ENCODE data around the gene RET. TPM values are rescaled to one million over a fixed set of nuclear protein-coding genes. Genes with fewer than 3 reads are reported as not detected.

RET gene
- total RNA-seq, 4 donors from 2014 or later, result 0.51 to 1.2 (median 0.62) TPM

GRCh38 chr10:43111921-43112607 is 35.2 kb downstream of the RET start:
- Histone ChIP-seq H3K4me1 (no peaks in the 10 kb centered on the region), H3K27ac (no peak overlapping the region), H3K4me3 (no peak overlapping the region), H3K36me3 (no peaks in the 10 kb centered on the region), H3K9me3 (no peaks in the 10 kb centered on the region), H3K27me3 (no peaks in the 10 kb centered on the region)
- in situ Hi-C loops (cut with MboI; ENCODE audit: low sequenced_read_pairs in 4 of 4) (loop anchor here in 1 of 4 donors (25.0 kb wide), 2 partner anchors 250 to 350 kb away; no protein-coding TSS in a partner anchor), intact Hi-C loops (cut with DNase I; ENCODE audit: low total_unique reads) (no loop called here)
- no peak for DNase-seq
- TF ChIP-seq POLR2A (IDR thresholded peaks at IDR 0.05), result no peak
- TF ChIP-seq CTCF (IDR thresholded peaks at IDR 0.05 in 4 of 5, conservative IDR thresholded peaks at IDR 0.05 in 1 of 5), result no peak
- no peak for ATAC-seq

GRCh38 chr10:43112608-43112961 is 35.7 kb downstream of the RET start:
- no peaks in the 10 kb centered on the region for H3K9me3 ChIP-seq
- no peak for TF ChIP-seq CTCF (IDR thresholded peaks at IDR 0.05 in 4 of 5, conservative IDR thresholded peaks at IDR 0.05 in 1 of 5)
- TF ChIP-seq POLR2A (IDR thresholded peaks at IDR 0.05), result no peak
- no peak overlapping the region for H3K27ac ChIP-seq
- H3K4me1 ChIP-seq, result no peaks in the 10 kb centered on the region
- in situ Hi-C loops (cut with MboI; ENCODE audit: low sequenced_read_pairs in 4 of 4) (loop anchor here in 1 of 4 donors (25.0 kb wide), 2 partner anchors 250 to 350 kb away; no protein-coding TSS in a partner anchor), intact Hi-C loops (cut with DNase I; ENCODE audit: low total_unique reads) (no loop called here)
- DNase-seq (no peak), ATAC-seq (no peak)
- no peak overlapping the region for H3K4me3 ChIP-seq
- H3K36me3 ChIP-seq, result no peaks in the 10 kb centered on the region
- no peaks in the 10 kb centered on the region for H3K27me3 ChIP-seq

- Histone ChIP-seq H3K9me3 (no peaks in the 10 kb centered on the region), H3K4me1 (no peaks in the 10 kb centered on the region), H3K27me3 (no peaks in the 10 kb centered on the region), H3K4me3 (no peak overlapping the region), H3K36me3 (no peaks in the 10 kb centered on the region), H3K27ac (no peak overlapping the region)
- ATAC-seq (no peak), DNase-seq (no peak)
- TF ChIP-seq CTCF (IDR thresholded peaks at IDR 0.05 in 4 of 5, conservative IDR thresholded peaks at IDR 0.05 in 1 of 5) (no peak), POLR2A (IDR thresholded peaks at IDR 0.05) (no peak)
- in situ Hi-C loops (cut with MboI; ENCODE audit: low sequenced_read_pairs in 4 of 4), result loop anchor here in 1 of 4 donors (25.0 kb wide), 2 partner anchors 251 to 351 kb away; no protein-coding TSS in a partner anchor
- intact Hi-C loops (cut with DNase I; ENCODE audit: low total_unique reads), result no loop called here
Measured at GRCh38 chr10:43113201-43114087, 36.6 kb downstream of the RET start.

- no peaks in the 10 kb centered on the region for H3K9me3 ChIP-seq
- H3K27me3 ChIP-seq, result no peaks in the 10 kb centered on the region
- H3K4me3 ChIP-seq, result no peak overlapping the region
- ATAC-seq (no peak), DNase-seq (no peak)
- no peak overlapping the region for H3K27ac ChIP-seq
- H3K36me3 ChIP-seq, result no peaks in the 10 kb centered on the region
- in situ Hi-C loops (cut with MboI; ENCODE audit: low sequenced_read_pairs in 4 of 4) (loop anchor here in 1 of 4 donors (25.0 kb wide), 2 partner anchors 252 to 352 kb away; no protein-coding TSS in a partner anchor), intact Hi-C loops (cut with DNase I; ENCODE audit: low total_unique reads) (no loop called here)
- TF ChIP-seq CTCF (IDR thresholded peaks at IDR 0.05 in 4 of 5, conservative IDR thresholded peaks at IDR 0.05 in 1 of 5) (no peak), POLR2A (IDR thresholded peaks at IDR 0.05) (no peak)
- H3K4me1 ChIP-seq, result no peaks in the 10 kb centered on the region
Measured at GRCh38 chr10:43114088-43114742, 37.3 kb downstream of the RET start.
